DMS114 treated with DMSO at 0.1 percent for 48 hours (cell line): ENCODE results near the gene IL12RB1.

Experiments
- DNase-seq: peaks from one replicate; lab custom pipeline; 2025; ENCODE audit not compliant: unreplicated experiment; lab: John Stamatoyannopoulos, UW

IL12RB1 gene

DNA sequence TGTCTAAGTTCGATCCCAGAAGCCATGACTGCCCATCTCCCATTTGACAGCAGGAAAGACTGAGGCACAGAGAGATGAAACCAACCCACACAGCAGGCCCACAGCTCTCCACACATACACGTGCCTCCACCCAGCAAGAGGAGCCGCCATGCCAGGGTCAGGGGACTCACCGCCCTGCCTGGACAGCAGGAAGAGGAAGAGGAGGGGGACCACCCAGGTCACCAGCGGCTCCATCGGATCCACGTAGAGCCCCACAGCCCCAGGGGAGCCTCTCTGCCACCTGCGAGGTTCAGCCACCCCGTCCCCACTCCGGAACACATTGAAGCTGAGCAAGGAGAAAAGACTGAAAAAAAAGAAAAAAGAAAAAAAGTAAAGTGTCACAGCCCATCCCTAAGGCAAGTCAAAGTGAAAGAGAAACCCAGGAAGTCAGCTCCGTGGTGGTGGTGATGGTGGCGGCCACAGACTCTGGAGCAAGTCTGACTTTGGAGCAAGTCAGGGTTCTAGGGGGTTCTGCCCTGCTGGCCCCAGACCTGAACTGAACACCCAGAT, at the start of gene IL12RB1:
TSS of gene IL12RB1 (minus strand) at position 345 of the 549 bp plus-strand sequence. CDS start at position 234, 111 bp downstream.
- no peak for DNase-seq

DNA sequence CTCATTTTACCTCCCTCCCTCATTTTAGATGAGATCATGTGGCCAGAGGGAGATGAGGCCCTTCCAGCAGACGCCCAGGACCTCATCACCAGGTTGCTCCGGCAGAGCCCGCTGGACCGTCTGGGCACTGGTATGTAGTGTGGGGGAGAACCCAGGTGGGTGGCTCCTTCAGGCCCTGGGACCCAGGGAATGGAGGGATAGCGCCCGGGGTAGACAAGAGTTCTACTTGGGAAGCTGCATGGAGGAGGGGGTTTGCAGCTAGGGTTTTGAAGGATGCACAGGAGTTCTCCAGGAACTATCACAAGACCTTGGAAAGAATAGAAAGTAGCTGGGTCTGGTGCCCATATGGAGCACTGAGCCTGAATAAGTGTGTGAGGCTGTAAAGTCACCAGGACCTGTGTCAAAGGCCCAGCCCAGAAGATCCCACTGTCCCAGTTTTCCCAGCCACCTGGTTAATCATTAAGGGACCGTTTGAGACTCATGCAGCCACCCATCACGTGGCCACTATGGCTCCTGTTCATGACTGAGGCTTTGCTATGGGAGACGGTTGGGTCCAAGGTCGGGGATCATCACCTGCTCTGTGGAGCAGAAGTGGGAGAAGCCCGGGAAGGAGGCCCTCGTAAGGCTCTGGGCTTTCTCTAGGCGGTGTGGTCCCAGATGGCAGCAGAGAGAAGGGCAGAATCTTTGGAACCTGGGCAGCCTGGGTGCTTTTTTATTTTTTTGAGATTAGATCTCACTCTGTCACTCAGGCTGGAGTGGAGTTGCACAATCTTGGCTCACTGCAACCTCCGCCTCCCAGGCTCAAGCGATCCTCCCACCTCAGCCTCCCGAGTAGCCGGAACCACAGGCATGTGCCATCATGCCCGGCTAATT, 49.2 kb upstream of the IL12RB1 start:
- no peak for DNase-seq

DNA sequence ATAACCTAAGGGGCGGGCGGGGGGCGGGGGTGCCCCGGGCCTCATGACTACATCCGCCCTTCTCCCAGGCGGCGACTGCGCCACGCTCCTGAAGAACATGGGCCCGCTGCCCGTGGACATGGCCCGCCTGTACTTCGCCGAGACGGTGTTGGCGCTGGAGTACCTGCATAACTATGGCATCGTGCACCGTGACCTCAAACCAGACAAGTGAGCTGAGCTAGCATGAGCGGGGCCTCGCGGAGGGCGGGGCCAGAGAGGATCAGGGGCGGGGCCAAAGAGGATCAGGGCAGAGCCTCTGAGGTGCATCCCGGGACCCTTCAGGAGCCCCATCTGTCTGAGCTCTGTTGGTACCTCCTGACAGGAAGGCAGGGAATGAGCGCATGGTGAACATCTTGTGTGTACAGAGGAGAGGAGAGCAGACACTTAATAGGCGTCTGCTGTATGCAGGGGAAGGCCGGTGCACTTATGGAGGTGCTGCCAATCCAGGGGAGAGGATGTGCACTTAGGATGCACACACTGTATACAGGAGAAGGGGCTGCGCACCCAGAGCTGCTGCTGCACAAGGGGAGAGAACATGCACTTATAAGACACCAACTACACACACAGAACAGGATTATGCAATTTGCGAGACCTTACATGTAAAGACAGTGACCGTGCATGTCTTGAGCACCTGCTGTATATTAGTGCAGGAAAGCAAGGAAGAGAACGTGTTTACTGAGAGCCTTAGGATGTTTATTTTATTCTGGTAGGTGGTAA, 45.3 kb upstream of the IL12RB1 start:
- no peak for DNase-seq

DNA sequence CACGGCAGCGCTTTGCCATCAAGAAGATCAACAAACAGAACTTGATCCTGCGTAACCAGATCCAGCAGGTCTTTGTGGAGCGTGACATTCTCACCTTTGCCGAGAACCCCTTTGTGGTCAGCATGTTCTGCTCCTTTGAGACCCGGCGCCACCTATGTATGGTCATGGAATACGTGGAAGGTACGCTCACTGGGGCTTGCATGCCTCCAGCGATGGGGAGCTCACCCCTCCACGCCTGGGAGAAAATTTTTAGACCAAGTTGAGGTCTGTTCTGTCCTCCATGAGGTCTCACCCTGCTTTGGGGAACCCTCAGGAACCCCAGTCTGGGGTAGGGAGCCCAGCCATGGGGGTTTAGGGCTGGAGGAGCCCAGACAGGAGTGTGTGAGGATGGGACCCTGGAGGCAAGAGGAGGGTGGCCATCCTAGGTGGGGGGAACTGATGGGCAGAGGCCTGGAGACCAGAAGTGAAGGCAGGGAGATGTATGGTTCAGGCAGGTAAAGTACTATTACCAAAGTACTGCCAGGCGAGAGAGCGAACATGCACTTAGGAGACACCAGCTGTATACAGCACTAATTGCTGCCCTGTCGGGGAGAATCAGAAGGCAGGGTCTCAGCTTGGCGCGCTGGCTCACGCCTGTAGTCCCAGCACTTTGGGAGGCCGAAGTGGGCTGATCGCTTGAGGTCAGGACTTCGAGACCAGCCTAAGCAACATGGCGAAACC, 43.9 kb upstream of the IL12RB1 start:
- no peak for DNase-seq

DNA sequence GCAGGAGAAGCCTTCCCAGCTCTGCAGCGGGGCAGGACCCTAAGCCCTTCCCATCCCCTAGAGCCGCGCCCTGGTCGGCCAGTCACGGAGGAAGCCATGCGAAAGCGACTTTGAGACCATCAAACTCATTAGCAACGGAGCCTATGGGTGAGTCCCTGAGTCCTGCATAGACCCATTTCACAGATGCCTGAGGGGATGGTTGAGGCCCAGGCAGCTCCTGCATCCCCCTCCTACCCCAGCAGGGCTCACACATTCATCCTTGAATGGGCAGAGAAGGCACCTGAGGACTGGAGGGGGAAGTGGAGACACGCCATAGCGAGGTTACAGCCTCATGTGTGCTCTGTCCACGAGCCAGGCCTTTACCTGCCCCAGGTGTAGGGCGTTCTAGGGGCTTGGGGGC, 42.1 kb upstream of the IL12RB1 start:
- no peak for DNase-seq

DNA sequence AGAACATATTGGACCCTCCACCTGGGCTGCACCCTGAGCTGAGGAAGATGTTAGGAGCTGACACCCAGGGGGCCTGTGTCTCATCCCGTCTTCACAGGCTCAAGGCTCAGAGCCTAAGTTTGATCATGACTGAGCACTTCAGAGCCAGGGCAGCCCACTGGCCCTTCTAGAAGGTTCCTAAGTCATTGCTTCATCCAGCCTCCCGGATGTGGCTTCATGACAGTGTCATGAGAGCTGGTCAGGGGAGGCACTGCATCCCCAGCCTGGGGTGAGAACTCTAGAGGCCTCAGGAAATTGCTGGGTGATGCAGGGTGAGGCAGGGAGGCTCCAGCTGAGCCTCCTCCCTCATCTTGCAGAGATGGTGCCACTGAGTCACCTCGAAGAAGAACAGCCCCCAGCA, 41.3 kb upstream of the IL12RB1 start:
- no peak for DNase-seq

DNA sequence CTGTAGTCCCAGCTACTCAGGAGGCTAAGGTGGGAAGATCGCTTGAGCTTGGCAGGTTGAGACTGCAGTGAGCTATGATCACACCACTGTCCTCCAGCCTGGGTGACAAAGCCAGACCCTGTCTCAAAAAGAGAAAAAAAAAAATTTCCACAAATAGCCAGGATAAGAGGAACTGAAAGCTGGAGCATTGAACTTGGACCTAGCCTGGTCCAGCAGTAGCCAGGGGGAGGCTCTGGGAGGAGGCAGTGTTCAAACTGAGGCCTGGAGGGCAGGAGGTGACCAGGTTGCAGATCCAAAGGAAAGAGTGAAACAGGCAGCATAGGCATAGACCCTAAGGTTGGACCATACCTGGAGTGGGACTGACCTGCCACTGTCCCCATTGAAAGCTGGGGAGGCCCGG, 39.4 kb upstream of the IL12RB1 start:
- DNase-seq = no peak

DNA sequence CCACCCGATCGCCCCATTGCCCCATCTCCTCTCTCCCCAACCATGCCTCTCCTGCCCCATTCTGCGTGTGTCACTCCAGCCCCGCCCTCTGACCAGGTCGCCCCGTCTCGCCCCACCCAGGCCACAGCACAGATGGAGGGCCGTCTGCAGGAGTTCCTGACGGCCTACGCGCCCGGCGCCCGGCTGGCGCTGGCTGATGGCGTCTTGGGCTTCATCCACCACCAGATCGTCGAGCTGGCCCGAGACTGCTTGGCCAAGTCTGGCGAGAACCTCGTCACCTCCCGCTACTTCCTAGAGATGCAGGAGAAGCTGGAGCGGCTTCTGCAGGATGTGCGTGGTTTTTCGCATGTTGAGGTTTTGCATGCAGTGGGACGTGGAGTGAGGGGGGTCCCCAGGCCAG, 37.1 kb upstream of the IL12RB1 start:
- DNase-seq = no peak

DNA sequence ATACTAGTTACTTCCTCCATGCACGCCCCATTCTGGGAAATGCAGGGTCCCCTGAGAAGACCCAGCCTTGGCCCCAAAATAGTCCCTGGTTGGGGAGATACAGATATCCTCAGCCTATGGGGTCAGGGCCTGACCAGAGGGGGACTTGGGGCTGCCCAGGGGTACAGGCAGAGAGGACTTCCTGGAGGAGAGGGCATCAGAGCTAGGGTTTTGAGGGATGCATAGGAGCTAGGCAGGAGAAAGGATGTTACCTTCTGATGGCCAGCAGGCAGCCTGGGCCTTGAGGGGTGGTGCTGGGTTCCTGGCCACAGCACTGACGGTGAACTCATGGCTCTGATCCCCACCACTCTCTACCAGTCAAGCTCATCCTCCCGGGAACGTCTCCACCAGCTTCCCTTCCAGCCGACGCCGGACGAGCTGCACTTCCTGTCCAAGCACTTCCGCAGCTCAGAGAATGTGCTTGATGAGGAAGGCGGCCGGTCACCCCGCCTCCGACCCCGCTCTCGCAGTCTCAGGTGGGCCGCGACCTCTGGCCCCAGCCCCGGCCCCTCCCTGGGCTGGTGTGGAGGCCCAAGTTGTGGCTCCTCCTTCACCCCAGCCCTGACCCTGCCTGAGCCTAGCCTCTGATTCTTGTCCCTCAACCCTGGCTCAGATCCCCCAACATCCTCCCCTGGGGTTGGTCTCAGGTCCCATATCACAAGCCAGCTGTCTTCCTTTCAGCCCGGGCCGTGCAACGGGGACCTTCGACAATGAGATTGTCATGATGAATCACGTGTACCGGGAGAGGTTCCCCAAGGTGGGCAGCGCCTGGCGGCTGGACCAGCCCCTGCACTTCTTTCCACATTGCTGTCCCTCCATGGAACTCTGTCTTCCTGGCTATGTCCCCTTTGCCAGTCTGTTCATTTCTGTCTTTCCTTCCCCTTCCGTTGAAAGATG, 36.4 kb upstream of the IL12RB1 start:
- no peak for DNase-seq

DNA sequence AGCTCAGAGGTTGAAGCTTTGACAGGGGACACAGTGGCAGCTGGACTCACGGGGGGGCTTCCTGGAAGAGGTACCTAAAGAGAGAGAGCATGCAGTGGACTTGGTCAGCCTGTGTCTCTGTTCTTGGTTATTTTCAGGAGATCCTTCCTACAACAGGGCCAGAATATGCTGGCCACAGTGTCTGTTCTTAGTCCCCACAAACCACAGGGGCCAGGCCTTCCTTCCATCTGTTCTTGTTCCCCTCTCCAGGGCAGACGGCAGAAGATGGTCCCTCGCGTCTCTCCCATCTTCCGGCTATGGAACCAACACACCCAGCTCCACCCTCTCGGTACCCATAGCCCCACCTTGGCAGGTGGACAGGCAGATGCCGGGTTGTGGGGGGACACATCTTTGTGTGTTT, 35.7 kb upstream of the IL12RB1 start:
- DNase-seq = no peak

DNA sequence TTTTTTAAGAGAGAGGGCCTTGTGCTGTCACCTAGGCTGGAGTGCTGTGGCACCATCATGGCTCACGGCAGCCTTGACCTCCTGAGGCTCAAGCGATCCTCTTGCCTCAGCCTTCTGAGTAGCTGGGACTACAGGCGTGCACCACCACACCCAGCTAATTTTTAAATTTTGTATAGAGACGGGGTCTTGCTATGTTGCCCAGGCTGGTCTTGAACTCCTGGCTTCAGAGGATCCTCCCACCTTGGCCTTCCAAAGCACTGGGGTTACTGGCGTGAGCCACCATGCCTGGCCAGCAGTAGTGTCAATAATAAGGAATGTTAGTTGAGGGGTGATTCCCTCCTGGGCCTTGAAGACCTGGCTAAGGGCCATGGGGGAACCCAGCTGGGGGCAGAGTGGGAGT, 34.4 kb upstream of the IL12RB1 start:
- DNase-seq = no peak

DNA sequence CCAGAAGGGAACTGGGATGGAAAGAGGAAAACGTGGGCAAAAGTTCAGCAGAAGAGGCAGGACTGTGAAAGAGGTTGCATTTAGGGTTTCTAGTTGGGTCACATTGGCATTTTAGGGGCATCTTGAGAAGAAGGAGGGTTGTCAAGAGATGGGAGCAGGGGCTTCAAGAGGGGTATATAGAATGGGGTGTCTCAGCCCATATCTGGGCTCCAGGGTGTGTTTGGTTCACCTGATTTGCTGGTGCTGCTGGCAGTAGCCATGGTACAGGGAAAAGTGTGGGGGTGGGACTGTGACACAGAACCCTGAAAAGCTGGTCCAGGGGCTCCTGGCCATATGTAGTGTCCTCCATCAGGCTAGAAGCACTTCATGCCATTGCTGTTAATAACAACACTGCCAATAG, 33.4 kb upstream of the IL12RB1 start:
- DNase-seq = no peak

DNA sequence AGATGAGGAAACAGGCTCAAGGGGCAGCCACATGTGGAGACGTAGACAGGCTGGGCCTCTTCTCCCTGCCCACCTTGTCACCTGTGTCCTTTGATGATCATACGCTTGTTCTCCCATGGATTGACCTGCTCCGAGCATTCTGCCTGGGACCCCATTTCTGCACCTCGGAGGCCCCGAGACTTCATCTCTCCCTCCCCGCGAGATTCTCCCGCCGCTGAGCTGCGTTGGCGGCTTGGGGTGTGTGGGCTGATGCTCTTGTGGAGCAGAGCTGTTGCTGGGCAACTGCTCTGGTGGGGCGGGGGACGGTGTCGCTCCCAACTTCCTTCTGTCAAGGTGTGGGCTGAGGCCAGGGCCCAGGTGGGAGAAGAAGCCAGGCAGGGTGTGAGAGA, 33.0 kb upstream of the IL12RB1 start:
- no peak for DNase-seq

DNA sequence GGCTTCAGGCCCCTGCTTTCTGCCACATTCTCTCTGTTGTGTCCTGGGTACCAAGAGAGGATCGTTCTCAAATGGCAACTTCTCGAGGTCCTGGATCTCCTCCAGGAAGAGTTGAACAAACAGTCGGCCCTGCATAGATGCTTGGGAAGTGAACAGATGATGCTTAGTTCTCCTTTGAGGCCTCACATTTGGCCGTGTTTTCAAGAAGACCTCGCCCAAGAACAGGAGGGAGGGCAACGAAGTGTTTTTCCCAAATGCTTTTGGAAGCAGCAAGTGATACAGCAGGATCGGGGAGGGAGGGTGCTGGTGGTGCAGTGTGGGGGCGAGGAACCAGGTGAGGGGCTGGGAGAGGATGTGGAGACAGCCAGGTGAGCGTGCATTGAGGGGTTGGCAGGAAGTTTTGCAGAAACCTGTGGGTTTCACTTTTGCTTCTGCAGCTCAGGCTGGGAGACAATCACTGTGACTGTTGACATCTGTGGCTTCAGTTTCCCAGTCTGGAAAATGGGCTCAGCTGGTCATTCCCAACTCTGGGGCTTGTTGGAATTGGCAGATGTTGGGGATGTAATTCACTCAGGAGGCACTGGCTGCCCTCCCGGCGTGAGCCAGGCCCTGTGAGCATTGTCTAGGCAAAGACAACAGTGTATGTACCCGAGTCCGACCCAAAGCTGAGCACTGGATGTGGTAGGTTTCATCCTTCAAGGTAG, 32.4 kb upstream of the IL12RB1 start:
- DNase-seq = no peak

DNA sequence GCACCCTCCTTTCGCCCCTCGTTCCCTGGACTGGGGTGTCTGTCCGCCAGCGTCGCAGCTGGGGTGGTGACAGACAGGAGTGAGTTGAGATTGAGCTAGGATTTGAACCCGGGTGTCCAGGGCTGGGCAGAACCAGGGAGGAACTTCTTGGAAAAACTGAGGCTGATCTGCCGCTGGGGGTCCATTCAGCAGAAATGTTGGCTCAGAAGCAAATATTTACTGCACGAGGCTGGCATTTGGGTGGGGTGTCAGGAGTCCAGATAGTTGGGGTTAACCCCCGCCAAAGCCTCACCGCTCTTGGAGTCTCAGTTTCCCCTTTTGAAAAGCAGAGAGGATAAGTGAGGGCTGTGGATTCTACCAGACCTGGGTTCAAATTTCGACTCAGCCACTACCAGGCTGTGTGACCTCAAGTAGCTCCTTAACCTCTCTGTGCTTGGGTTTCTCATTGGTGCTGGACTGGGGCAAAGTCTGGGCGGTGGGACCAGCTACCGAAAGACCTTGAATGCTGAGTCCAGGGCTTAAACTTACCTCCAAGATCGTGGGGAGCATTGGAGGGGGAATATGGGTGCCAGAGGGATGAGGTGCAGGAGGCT, 31.8 kb upstream of the IL12RB1 start:
- no peak for DNase-seq

DNA sequence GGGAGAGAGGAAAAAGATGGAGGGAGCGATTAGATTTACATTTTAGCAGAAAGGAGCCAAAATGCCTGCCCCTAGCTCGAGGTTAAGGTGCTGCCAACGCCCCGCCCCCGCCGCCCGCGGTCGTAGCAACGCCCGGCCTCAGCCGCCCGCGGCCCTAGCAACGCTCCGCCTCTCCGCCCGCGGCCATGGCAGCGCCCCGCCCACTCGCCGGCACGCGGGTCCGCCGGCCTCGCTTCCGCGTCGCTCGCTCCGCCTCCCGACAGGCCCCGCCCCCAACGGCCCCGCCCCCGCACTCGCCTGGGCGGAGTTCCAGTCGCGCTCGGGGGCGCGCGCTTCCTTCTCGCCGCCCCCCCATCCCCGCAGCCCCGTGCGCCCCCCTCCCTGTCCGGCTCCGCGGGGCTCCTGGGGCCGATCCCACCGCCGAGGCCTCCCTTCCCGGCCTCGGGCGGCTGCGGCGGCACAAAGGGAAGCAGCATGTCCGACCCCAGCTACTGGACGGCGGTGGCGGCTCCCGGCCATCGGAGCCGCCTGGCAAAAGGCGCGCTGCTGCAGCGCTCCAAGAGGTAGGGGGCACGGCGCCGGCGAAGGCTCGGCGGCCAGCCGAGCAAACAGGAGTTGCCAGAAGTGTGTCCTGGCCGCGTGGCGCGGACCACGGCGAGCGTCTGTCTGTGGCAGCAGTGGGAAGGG, 31.1 kb upstream of the IL12RB1 start:
- peak; percentile 67 for DNase-seq

DNA sequence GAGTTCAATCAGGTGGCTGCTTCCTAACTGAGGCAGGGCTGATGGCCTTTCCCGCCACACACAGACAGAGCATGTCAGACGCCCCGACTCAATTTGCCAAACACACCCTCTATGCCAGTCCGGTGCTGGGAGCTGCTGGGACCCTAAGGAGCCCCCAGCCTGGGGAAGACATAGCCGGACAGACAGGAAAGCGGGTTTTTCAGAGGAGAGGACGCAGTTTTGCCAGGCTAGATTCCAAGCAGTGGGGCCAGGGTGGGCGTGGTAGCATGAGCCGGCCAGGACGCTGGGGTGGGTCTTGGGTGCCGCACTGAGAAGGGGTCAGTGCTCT, 30.6 kb upstream of the IL12RB1 start:
- DNase-seq = no peak

DNA sequence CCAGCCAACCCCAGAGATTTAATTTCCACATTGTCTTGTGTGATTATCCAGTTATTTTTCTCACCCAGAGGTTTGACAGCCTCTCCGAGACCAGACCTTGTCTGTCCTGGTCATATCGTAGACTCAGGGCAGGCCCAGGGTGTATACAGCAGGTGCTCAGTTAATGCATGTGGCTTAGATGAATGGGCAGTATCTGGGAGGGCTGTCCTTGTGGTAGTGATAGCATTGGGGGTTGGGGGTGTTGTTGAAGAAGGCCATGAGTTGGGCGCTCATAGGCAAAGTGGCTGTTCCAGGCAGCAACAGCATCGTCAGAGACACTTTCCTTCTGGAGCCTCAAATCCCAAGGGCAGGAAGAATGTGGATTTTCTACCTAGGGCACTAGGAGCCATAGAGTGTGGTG, 27.7 kb upstream of the IL12RB1 start:
- no peak for DNase-seq

DNA sequence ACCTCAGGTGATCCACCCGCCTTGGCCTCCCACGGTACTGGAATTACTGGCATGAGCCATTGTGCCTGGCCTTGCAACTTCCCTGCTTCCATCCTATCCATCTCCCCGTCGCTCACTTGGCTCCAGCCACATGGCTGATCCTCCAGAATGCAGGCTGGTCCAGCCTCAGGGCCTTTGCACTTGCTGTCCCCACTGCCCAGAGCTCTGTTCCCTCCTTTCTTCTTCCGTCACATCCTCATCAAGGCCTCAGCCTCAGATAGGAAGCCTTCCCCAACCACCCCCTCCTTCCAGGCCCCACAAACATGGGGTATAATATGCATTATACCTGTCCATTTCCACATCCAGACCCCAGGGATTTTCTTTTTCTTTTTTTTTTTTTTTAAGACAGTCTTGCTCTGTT, 27.1 kb upstream of the IL12RB1 start:
- DNase-seq = no peak
